ENCODE measurements around the gene PHLDB3. TPM values are rescaled to one million over a fixed set of nuclear protein-coding genes. Genes with fewer than 3 reads are reported as not detected.

Gene PHLDB3
- total RNA-seq, 2 donors from 2014 or later, result 7.7 to 13.5 TPM

DNA sequence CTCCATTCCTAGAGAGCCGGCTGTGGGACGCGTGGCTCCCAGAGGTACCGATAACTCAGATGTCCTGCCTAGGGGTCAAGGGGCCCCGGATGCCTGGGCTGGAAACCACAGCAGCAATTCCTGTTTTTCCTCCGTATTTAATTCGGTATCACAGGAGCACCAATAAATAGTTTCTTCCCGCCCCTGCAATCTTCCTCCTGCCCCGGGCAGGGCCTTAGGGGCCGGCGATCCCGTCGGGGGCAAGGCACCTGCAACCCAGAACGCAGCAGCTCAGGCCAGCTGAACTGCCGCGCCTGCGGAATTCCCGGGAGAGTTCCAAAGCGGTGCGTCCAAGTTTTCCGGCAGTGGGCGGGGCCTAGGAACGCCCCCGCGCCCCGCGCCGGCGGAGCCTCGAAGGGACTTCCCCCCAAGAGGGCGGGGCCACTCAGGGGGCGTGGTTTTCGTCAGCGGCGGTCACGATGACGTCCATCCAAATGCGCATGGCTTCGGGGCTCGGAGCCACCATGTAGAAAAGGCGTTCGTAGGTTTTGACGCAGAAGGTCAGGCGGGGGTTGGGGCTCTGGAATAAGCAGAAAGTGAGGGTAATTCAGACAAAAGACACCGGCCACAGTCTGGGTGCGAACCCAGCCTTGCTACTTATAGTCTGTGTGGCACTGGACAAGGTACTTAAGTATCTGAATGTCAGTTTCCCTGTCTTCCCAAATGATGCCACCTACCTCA lies 29.4 kb downstream of the PHLDB3 start:
- Mint-ChIP-seq H3K4me3 (peak overlapping the region; percentile 56), H3K27me3 (ENCODE audit: insufficient read depth) (peaks cover 17% of the 10 kb centered on the region), H3K27ac (peak overlapping the region; percentile 83), H3K9me3 (no peaks in the 10 kb centered on the region), H3K36me3 (ENCODE audit: low read depth) (no peaks in the 10 kb centered on the region), H3K4me1 (no peaks in the 10 kb centered on the region)
- TF ChIP-seq, protein P1, sequence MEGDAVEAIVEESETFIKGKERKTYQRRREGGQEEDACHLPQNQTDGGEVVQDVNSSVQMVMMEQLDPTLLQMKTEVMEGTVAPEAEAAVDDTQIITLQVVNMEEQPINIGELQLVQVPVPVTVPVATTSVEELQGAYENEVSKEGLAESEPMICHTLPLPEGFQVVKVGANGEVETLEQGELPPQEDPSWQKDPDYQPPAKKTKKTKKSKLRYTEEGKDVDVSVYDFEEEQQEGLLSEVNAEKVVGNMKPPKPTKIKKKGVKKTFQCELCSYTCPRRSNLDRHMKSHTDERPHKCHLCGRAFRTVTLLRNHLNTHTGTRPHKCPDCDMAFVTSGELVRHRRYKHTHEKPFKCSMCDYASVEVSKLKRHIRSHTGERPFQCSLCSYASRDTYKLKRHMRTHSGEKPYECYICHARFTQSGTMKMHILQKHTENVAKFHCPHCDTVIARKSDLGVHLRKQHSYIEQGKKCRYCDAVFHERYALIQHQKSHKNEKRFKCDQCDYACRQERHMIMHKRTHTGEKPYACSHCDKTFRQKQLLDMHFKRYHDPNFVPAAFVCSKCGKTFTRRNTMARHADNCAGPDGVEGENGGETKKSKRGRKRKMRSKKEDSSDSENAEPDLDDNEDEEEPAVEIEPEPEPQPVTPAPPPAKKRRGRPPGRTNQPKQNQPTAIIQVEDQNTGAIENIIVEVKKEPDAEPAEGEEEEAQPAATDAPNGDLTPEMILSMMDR (conservative IDR thresholded peaks at IDR 0.05), result no peak
- 9% methylated on average over 37 to 46 of the region's 46 CpGs for WGBS, 2 experiments (ENCODE audit: insufficient coverage in 1 of 2, insufficient read length in 1 of 2)
- Histone ChIP-seq H3K4me3 (ENCODE audit: low read length) (peak overlapping the region; percentile 81), H3K27me3 (ENCODE audit: control insufficient read depth, insufficient read depth, low read length, poor library complexity, severe bottlenecking) (no peaks in the 10 kb centered on the region), H3K4me1 (ENCODE audit: control insufficient read depth, insufficient read depth, low read length) (no peaks in the 10 kb centered on the region), H3K9ac (ENCODE audit: extremely low read depth, low read length, poor library complexity, severe bottlenecking) (peak overlapping the region; percentile 60), H3K36me3 (ENCODE audit: control insufficient read depth, insufficient read depth, low read length) (no peaks in the 10 kb centered on the region), H3K27ac (ENCODE audit: low read depth, low read length) (peak overlapping the region; percentile 36), H3K9me3 (ENCODE audit: control insufficient read depth, low read length) (no peaks in the 10 kb centered on the region)
- peak; percentile 98 for DNase-seq

DNA sequence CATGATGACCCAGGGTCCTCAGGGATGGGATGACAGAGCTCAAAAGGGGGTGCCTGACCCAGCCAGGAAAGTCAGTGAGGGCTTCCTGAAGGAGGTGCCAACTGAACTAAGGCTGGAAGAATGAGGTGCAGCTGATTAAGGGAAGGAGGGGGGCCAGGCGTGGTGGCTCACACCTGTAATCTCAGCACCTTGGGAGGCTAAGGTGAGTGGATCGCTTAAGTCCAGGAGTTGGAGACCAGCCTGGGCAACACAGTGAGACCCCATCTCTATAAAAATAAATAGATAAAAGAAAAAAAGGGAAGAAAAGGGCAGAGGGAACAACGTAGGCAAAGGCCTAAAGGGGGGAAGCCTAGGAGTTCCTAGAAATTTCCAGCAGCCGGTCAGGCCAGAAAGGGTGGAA lies 30.1 kb downstream of the PHLDB3 start:
- no peaks in the 10 kb centered on the region for H3K9me3 Mint-ChIP-seq
- no peaks in the 10 kb centered on the region for H3K4me1 ChIP-seq (ENCODE audit: control insufficient read depth, insufficient read depth, low read length)
- H3K27ac ChIP-seq (ENCODE audit: low read depth, low read length), result no peak overlapping the region
- TF ChIP-seq, protein P1 (conservative IDR thresholded peaks at IDR 0.05), result no peak
- no peaks in the 10 kb centered on the region for H3K36me3 ChIP-seq (ENCODE audit: control insufficient read depth, insufficient read depth, low read length)
- no peaks in the 10 kb centered on the region for H3K9me3 ChIP-seq (ENCODE audit: control insufficient read depth, low read length)
- H3K27ac Mint-ChIP-seq, result no peak overlapping the region
- no peaks in the 10 kb centered on the region for H3K4me1 Mint-ChIP-seq
- peak overlapping the region; percentile 81 for H3K4me3 ChIP-seq (ENCODE audit: low read length)
- peaks cover 17% of the 10 kb centered on the region for H3K27me3 Mint-ChIP-seq (ENCODE audit: insufficient read depth)
- H3K27me3 ChIP-seq (ENCODE audit: control insufficient read depth, insufficient read depth, low read length, poor library complexity, severe bottlenecking), result no peaks in the 10 kb centered on the region
- H3K9ac ChIP-seq (ENCODE audit: extremely low read depth, low read length, poor library complexity, severe bottlenecking), result no peak overlapping the region
- H3K4me3 Mint-ChIP-seq, result peak overlapping the region; percentile 56
- no peaks in the 10 kb centered on the region for H3K36me3 Mint-ChIP-seq (ENCODE audit: low read depth)
- 84 to 92% methylated on average over 2 to 4 of the region's 4 CpGs for WGBS, 2 experiments (ENCODE audit: insufficient coverage in 1 of 2, insufficient read length in 1 of 2)
- DNase-seq, result no peak

GRCh38 chr19:43471091-43471490 lies 33.5 kb downstream of the PHLDB3 start:
- WGBS, 2 experiments (ENCODE audit: insufficient coverage in 1 of 2, insufficient read length in 1 of 2), result 80 to 87% methylated on average over 1 to 5 of the region's 5 CpGs
- H3K4me1 Mint-ChIP-seq, result no peaks in the 10 kb centered on the region

More at GRCh38 chr19:43471091-43471490, 33.5 kb downstream of the PHLDB3 start:
- no peak overlapping the region for H3K4me3 ChIP-seq (ENCODE audit: low read length)
- H3K27ac ChIP-seq (ENCODE audit: low read depth, low read length), result no peak overlapping the region
- H3K9me3 Mint-ChIP-seq, result no peaks in the 10 kb centered on the region
- DNase-seq, result no peak
- H3K9me3 ChIP-seq (ENCODE audit: control insufficient read depth, low read length), result no peaks in the 10 kb centered on the region
- H3K27ac Mint-ChIP-seq, result no peak overlapping the region
- H3K4me1 ChIP-seq (ENCODE audit: control insufficient read depth, insufficient read depth, low read length), result no peaks in the 10 kb centered on the region
- H3K9ac ChIP-seq (ENCODE audit: extremely low read depth, low read length, poor library complexity, severe bottlenecking), result no peak overlapping the region
- H3K27me3 ChIP-seq (ENCODE audit: control insufficient read depth, insufficient read depth, low read length, poor library complexity, severe bottlenecking), result peaks cover 3% of the 10 kb centered on the region
- H3K27me3 Mint-ChIP-seq (ENCODE audit: insufficient read depth), result peaks cover 30% of the 10 kb centered on the region
- no peaks in the 10 kb centered on the region for H3K36me3 ChIP-seq (ENCODE audit: control insufficient read depth, insufficient read depth, low read length)
- TF ChIP-seq, protein P1 (conservative IDR thresholded peaks at IDR 0.05), result no peak
- H3K4me3 Mint-ChIP-seq, result no peak overlapping the region
- no peaks in the 10 kb centered on the region for H3K36me3 Mint-ChIP-seq (ENCODE audit: low read depth)

Data from endodermal cell (in vitro differentiated cells).